DOHH2 (cell line): Measurements from ENCODE around the gene ZNF280A.
"Not testable (repeated sequence)": the region's sequence is repeated elsewhere in the genome, so short reads cannot be mapped to it uniquely, and the experiment has no call there.

Source experiments
- CTCF ChIP-seq: fragments of 200-600 bp; sonication (generic); IDR thresholded peaks from one replicate; pipeline ENCODE4 v1.5.1; 2014; ENCODE audit warnings: antibody characterized with exemption, mild to moderate bottlenecking, low read depth, low read length; ENCODE audit not compliant: poor library complexity, severe bottlenecking
- EZH2phosphoT487 ChIP-seq: fragments of 200-600 bp; sonication (generic); IDR thresholded peaks from 2 replicates; pipeline ENCODE4 v1.6.1; 2017; ENCODE audit warnings: borderline replicate concordance, mild to moderate bottlenecking, antibody characterized with exemption, low read length, moderate library complexity, mixed read lengths

- not testable (repeated sequence) for TF ChIP-seq CTCF, EZH2phosphoT487
Measured at GRCh38 chr22:22468794-22469469, 51.1 kb downstream of the ZNF280A start.
